GM12891 (cell line): ENCODE measurements around the gene SLC44A5.

Experiments
- POLR2A ChIP-seq: IDR thresholded peaks from 2 replicates; pipeline ENCODE4 v1.6.1; 2011; ENCODE audit warnings: low read depth, low read length, control low read depth
- POLR2AphosphoS5 ChIP-seq: IDR thresholded peaks from 2 replicates; pipeline ENCODE4 v1.6.1; 2011; ENCODE audit warnings: low read depth, low read length, control low read depth
- TAF1 ChIP-seq: IDR thresholded peaks from 2 replicates; pipeline ENCODE4 v1.6.1; 2011; ENCODE audit warnings: low read depth, low read length, control low read depth

DNA sequence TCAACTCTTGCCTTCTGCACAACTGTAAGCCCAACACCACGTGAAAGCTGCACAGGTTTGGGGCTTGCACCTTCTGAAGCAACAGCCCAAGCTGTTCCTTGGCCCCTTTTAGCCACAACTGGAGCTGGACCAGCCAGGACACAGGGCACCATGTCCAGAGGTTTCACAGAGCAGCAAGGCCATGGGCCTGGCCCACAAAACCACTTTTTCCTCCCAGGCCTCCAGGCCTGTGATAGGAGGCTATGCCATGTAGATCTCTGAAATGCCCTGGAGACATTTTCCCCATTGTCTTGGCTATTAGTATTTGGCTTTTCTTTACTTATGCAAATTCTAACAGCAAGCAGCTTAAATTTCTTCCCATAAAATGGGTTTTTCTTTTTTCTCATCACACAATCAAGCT lies 126.1 kb downstream of the SLC44A5 start:
- TF ChIP-seq POLR2AphosphoS5 (no peak), POLR2A (no peak), TAF1 (no peak)
